ENCODE results near the gene PTPA. TPM values are rescaled to one million over a fixed set of nuclear protein-coding genes. Genes with fewer than 3 reads are reported as not detected.
"Not testable (repeated sequence)": the region's sequence is repeated elsewhere in the genome, so short reads cannot be mapped to it uniquely, and the experiment has no call there.

PTPA gene
- total RNA-seq, 1 donor from 2014 or later: 96.2 TPM

DNA sequence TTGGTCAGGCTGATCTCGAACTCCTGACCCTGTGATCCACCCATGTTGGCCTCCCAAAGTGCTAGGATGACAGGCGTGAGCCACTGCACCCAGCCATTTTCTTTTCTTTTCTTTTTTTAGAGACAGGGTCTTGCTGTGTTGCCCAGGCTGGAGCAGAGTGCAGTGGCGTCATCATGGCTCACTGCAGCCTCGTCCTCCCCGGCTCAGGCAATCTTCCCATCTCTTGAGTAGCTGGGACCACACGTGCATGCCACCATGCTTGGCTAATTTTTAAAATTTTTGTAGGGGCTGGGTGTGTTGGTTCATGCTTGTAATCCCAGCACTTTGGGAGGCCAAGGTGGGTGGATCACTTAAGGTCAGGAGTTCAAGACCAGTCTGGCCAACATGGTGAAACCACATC lies 85.8 kb downstream of the PTPA start:
- DNase-seq (ENCODE audit: low read depth, low spot score): not testable (repeated sequence)

DNA sequence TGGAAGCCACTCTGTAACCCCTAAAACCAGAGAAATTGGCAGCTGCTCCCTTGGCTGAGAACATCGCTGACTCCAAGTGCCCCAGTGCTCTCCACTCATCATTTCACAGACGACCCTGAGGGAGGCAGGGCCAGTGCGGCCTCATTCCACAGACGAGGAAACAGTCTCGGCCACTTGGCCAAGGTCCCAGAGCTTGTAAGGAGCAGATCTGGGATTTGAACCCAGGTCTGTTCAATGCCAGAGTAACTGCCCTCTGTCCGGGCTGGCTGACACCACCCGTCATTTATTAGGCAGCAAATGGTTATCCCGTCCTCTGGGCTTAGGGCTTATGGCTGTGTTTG lies 86.7 kb downstream of the PTPA start:
- DNase-seq (ENCODE audit: low read depth, low spot score): no peak

Other genes with a start within 250 kb of the PTPA start
- 11.0 and 12.4 TPM in 2 replicates for gene KYAT1, start 229.5 kb upstream of the PTPA start, total RNA-seq
- 104 and 129 TPM in 2 replicates for gene LRRC8A, start 229.3 kb upstream of the PTPA start, total RNA-seq
- gene PHYHD1, start 190.4 kb upstream of the PTPA start, total RNA-seq: 0.20 and 0.81 TPM in 2 replicates
- gene DOLK, start 163.8 kb upstream of the PTPA start, total RNA-seq: 27.8 and 30.6 TPM in 2 replicates
- gene NUP188, start 163.7 kb upstream of the PTPA start, total RNA-seq: 54.3 and 79.3 TPM in 2 replicates
- gene SH3GLB2, start 83.1 kb upstream of the PTPA start, total RNA-seq: 36.0 and 36.9 TPM in 2 replicates
- gene MIGA2, start 74.8 kb upstream of the PTPA start, total RNA-seq: 23.4 and 37.2 TPM in 2 replicates
- gene DOLPP1, start 30.3 kb upstream of the PTPA start, total RNA-seq: 10.4 and 18.4 TPM in 2 replicates
- 34.6 and 37.9 TPM in 2 replicates for gene CRAT, start 622 bp upstream of the PTPA start, total RNA-seq
- gene IER5L, start 66.8 kb downstream of the PTPA start, total RNA-seq: 13.4 and 18.8 TPM in 2 replicates